ENCODE results near the gene COL4A2. TPM values are rescaled to one million over a fixed set of nuclear protein-coding genes. Genes with fewer than 3 reads are reported as not detected.
A peak's percentile ranks its signal among the peaks of the same experiment; 100 is the strongest.

Gene COL4A2
- total and polyA plus RNA-seq, 9 donors: 59.5 to 171 (median 136) TPM

DNA sequence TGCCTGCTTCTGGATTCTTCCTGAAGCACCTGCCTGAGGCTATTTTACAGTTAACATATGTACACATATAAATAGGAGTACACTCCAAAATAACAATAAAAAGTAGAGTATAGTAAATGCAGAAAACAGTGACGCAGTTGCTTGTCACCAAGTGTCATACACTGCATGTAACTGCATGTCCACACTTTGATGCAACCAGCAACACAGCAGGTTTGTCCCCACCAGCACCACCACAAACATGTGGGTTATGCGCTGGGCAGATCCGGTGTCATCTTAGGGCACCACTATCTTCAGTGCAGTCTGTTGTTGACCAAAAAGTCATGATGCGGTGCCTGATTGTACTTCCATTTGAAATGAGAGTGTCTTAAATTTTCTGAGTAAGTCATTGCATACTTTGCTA is 51.3 kb downstream of the COL4A2 start:
- no peak overlapping the region for H3K27ac ChIP-seq

DNA sequence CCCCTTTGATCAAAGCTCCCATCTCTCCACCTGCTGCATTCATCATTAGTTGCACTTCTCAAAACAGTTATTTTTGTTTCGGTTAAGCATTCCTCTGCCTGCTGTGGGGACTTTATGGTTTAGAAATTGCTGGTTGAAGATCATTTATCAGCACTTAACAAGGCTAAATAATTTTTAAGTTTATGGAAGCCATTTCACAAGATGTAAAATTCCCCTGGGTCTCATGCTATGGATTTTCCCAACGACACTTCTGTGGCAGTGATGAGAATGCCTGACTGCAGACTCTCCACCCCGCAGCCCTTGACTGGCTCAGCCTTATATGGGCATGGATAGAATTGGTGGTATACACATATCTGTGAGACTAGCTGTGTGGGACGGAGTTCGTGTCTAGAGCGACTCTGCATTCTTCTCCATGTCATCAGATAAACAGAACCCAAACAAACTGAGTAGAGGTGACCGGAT is 52.8 kb downstream of the COL4A2 start:
- intact Hi-C loops (cut with DNase I): no loop called here
- Histone ChIP-seq H3K4me3 (no peak overlapping the region), H3K27ac (no peak overlapping the region), H3K4me1 (ENCODE audit: insufficient read depth) (peaks cover 14% of the 10 kb centered on the region), H3K36me3 (no peaks in the 10 kb centered on the region), H3K27me3 (no peaks in the 10 kb centered on the region), H3K9me3 (no peaks in the 10 kb centered on the region)
- no peak for TF ChIP-seq POLR2A (IDR thresholded peaks at IDR 0.05)
- TF ChIP-seq EP300 (IDR thresholded peaks at IDR 0.05): no peak
- TF ChIP-seq, protein P1, sequence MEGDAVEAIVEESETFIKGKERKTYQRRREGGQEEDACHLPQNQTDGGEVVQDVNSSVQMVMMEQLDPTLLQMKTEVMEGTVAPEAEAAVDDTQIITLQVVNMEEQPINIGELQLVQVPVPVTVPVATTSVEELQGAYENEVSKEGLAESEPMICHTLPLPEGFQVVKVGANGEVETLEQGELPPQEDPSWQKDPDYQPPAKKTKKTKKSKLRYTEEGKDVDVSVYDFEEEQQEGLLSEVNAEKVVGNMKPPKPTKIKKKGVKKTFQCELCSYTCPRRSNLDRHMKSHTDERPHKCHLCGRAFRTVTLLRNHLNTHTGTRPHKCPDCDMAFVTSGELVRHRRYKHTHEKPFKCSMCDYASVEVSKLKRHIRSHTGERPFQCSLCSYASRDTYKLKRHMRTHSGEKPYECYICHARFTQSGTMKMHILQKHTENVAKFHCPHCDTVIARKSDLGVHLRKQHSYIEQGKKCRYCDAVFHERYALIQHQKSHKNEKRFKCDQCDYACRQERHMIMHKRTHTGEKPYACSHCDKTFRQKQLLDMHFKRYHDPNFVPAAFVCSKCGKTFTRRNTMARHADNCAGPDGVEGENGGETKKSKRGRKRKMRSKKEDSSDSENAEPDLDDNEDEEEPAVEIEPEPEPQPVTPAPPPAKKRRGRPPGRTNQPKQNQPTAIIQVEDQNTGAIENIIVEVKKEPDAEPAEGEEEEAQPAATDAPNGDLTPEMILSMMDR (IDR thresholded peaks at IDR 0.05): no peak
- 41 to 53% (median 45%) methylated on average over 7 of the region's 7 CpGs for WGBS, 3 donors
- no peak for DNase-seq

More for the DNA sequence above, 51.3 kb downstream of the COL4A2 start:
- TF ChIP-seq, protein P1 (IDR thresholded peaks at IDR 0.05): no peak
- TF ChIP-seq EP300 (IDR thresholded peaks at IDR 0.05) (no peak), POLR2A (IDR thresholded peaks at IDR 0.05) (no peak)
- no peak for DNase-seq
- 94 to 99% (median 96%) methylated on average over 4 of the region's 4 CpGs for WGBS, 3 donors
- H3K36me3 ChIP-seq: no peaks in the 10 kb centered on the region
- H3K4me1 ChIP-seq (ENCODE audit: insufficient read depth): peaks cover 14% of the 10 kb centered on the region
- H3K27me3 ChIP-seq: no peaks in the 10 kb centered on the region
- no peaks in the 10 kb centered on the region for H3K9me3 ChIP-seq
- H3K4me3 ChIP-seq: no peak overlapping the region
- intact Hi-C loops (cut with DNase I): no loop called here

DNA sequence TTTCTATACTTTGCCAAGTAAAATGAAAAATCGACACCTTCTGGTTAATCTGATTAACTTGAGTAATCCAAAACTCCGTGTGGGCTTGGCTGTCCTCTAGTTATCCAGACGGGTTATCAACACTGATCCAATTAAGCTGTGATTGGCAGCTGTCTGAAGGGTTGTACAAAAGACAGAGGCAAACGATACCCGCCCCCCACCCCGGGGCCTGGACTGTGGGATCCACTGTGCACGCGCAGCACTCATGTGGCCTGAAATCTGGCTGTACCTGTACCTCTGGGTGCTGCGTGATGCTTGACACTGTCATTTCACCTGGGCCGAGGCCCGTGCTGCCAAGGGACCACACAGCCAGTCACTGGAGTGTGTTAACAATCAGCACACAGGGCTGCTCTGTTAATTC is 53.5 kb downstream of the COL4A2 start:
- Histone ChIP-seq H3K27ac (no peak overlapping the region), H3K36me3 (no peaks in the 10 kb centered on the region), H3K27me3 (no peaks in the 10 kb centered on the region), H3K4me3 (no peak overlapping the region), H3K4me1 (ENCODE audit: insufficient read depth) (peaks cover 14% of the 10 kb centered on the region), H3K9me3 (no peaks in the 10 kb centered on the region)
- DNase-seq: no peak
- intact Hi-C loops (cut with DNase I): no loop called here
- WGBS, 3 donors: 68 to 78% (median 69%) methylated on average over 11 of the region's 11 CpGs
- TF ChIP-seq POLR2A (IDR thresholded peaks at IDR 0.05) (no peak), EP300 (IDR thresholded peaks at IDR 0.05) (no peak)
- TF ChIP-seq, protein P1 (IDR thresholded peaks at IDR 0.05): no peak

DNA sequence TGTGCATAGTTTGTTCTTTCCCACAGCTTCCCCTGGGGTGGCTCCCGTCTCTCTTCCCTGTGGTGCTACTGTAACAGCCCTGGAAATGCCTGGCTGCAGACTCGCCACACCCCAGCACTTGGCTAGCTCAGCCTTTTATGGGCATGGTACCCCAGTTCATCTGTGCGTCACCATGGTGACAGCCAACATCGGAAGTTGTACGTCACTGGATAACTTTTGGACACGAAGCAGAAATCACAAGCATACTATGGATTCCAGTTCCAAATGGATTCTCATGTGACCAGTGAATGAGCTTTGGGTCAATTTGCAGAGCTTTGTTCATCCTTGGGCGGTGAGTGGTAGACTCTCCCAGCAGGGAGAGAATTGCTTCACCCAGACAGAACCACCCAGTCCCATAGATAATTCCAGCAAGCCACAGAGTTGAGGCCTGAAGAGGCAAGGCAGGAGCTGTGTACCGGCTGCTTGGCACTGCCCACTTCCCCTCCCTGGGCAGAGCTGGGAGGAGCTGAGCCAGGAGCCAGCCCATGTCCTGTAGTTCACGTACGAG is 54.4 kb downstream of the COL4A2 start:
- WGBS, 3 donors: 32 to 36% (median 35%) methylated on average over 10 of the region's 10 CpGs
- Histone ChIP-seq H3K36me3 (no peaks in the 10 kb centered on the region), H3K27me3 (no peaks in the 10 kb centered on the region), H3K4me1 (ENCODE audit: insufficient read depth) (peaks cover 14% of the 10 kb centered on the region), H3K9me3 (no peaks in the 10 kb centered on the region), H3K27ac (peak overlapping the region in 1 of 2 donors; percentile 40), H3K4me3 (no peak overlapping the region)
- DNase-seq: peak in 2 of 5 donors; percentile 61 to 64
- TF ChIP-seq, protein P1 (IDR thresholded peaks at IDR 0.05): no peak
- peak; percentile 74 for TF ChIP-seq EP300 (IDR thresholded peaks at IDR 0.05)
- intact Hi-C loops (cut with DNase I): no loop called here

Measured in ovary (tissue), 9 donors.